ENCODE data around the gene SAMD4B.

DNA sequence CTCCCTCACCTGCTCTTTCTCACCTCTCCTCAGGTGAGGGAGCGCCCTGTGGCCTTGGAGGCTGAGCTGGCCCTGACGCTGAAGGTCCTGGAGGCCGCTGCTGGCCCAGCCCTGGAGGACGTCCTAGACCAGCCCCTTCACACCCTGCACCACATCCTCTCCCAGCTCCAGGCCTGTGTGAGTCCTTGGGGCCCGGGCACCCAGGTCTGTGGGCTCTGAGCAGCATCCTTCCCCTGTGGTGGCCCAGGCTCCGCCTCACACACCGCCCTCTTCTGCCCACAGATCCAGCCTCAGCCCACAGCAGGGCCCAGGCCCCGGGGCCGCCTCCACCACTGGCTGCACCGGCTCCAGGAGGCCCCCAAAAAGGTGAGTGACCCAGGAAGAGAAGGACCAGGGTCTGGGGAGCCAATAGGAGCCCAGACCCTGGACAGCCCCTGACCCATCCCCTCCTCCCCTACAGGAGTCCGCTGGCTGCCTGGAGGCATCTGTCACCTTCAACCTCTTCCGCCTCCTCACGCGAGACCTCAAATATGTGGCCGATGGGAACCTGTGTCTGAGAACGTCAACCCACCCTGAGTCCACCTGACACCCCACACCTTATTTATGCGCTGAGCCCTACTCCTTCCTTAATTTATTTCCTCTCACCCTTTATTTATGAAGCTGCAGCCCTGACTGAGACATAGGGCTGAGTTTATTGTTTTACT, 44.1 kb upstream of the SAMD4B start:
- TF ChIP-seq, protein P1, sequence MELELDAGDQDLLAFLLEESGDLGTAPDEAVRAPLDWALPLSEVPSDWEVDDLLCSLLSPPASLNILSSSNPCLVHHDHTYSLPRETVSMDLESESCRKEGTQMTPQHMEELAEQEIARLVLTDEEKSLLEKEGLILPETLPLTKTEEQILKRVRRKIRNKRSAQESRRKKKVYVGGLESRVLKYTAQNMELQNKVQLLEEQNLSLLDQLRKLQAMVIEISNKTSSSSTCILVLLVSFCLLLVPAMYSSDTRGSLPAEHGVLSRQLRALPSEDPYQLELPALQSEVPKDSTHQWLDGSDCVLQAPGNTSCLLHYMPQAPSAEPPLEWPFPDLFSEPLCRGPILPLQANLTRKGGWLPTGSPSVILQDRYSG (tag; conservative IDR thresholded peaks at IDR 0.05; ENCODE audit: low read depth): no peak
- TF ChIP-seq ZFX (CRISPR knock-in tag; IDR thresholded peaks at IDR 0.05) (no peak), ZNF184 (CRISPR knock-in tag; IDR thresholded peaks at IDR 0.05) (no peak), TBL1XR1 (IDR thresholded peaks at IDR 0.05; ENCODE audit: low read length in 2 of 2) (no peak), KLF13 (tag; IDR thresholded peaks at IDR 0.05; ENCODE audit: borderline replicate concordance, low read depth) (no peak), FOXJ3 (CRISPR knock-in tag; IDR thresholded peaks at IDR 0.05) (no peak), SAFB (IDR thresholded peaks at IDR 0.05; ENCODE audit: borderline replicate concordance, low read depth, low read length) (no peak), SRF (CRISPR knock-in tag; IDR thresholded peaks at IDR 0.05) (no peak), ZNF77 (CRISPR knock-in tag; IDR thresholded peaks at IDR 0.05) (no peak)
- TF ChIP-seq, protein P2, sequence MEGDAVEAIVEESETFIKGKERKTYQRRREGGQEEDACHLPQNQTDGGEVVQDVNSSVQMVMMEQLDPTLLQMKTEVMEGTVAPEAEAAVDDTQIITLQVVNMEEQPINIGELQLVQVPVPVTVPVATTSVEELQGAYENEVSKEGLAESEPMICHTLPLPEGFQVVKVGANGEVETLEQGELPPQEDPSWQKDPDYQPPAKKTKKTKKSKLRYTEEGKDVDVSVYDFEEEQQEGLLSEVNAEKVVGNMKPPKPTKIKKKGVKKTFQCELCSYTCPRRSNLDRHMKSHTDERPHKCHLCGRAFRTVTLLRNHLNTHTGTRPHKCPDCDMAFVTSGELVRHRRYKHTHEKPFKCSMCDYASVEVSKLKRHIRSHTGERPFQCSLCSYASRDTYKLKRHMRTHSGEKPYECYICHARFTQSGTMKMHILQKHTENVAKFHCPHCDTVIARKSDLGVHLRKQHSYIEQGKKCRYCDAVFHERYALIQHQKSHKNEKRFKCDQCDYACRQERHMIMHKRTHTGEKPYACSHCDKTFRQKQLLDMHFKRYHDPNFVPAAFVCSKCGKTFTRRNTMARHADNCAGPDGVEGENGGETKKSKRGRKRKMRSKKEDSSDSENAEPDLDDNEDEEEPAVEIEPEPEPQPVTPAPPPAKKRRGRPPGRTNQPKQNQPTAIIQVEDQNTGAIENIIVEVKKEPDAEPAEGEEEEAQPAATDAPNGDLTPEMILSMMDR (IDR thresholded peaks at IDR 0.05 in 2 of 3, conservative IDR thresholded peaks at IDR 0.05 in 1 of 3; ENCODE audit: insufficient read depth in 2 of 3, low read depth in 1 of 3, low read length in 3 of 3): no peak
- TF ChIP-seq, protein P3, sequence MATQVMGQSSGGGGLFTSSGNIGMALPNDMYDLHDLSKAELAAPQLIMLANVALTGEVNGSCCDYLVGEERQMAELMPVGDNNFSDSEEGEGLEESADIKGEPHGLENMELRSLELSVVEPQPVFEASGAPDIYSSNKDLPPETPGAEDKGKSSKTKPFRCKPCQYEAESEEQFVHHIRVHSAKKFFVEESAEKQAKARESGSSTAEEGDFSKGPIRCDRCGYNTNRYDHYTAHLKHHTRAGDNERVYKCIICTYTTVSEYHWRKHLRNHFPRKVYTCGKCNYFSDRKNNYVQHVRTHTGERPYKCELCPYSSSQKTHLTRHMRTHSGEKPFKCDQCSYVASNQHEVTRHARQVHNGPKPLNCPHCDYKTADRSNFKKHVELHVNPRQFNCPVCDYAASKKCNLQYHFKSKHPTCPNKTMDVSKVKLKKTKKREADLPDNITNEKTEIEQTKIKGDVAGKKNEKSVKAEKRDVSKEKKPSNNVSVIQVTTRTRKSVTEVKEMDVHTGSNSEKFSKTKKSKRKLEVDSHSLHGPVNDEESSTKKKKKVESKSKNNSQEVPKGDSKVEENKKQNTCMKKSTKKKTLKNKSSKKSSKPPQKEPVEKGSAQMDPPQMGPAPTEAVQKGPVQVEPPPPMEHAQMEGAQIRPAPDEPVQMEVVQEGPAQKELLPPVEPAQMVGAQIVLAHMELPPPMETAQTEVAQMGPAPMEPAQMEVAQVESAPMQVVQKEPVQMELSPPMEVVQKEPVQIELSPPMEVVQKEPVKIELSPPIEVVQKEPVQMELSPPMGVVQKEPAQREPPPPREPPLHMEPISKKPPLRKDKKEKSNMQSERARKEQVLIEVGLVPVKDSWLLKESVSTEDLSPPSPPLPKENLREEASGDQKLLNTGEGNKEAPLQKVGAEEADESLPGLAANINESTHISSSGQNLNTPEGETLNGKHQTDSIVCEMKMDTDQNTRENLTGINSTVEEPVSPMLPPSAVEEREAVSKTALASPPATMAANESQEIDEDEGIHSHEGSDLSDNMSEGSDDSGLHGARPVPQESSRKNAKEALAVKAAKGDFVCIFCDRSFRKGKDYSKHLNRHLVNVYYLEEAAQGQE (IDR thresholded peaks at IDR 0.05; ENCODE audit: borderline replicate concordance): no peak
- TF ChIP-seq, protein P3 (CRISPR knock-in tag; IDR thresholded peaks at IDR 0.05; ENCODE audit: low read depth): no peak

Measured in K562 (cell line).